IMR-90 (cell line): Measurements from ENCODE around the gene CPNE4. TPM values are rescaled to one million over a fixed set of nuclear protein-coding genes. Genes with fewer than 3 reads are reported as not detected.

Source experiments
- ATAC-seq: fragments of 200-7000 bp; cut with Tn5 transposase; 2 replicates; pipeline ENCODE4 v1.9.1; 2020; ENCODE audit warnings: low read depth, mild to moderate bottlenecking, moderate library complexity
- BruUV-seq: library from RNA; stranded (reverse); fragments of 400-500 nt; replicated peaks from 2 replicates; lab custom pipeline; 2021; lab: Mats Ljungman, UMichigan
- CTCF ChIA-PET: fragments of 300-600 bp; formaldehyde crosslinking; extraction: SDS; loops from one replicate; lab custom pipeline; 2021; ENCODE audit warnings: antibody characterized with exemption; lab: Yijun Ruan, JAX
- POLR2A ChIA-PET: fragments of 300-600 bp; sonication (Branson Sonifier 250); formaldehyde crosslinking; loops from one replicate; lab custom pipeline; 2022; ENCODE audit warnings: antibody characterized with exemption; ENCODE audit not compliant: unreplicated experiment; lab: Charles Lee
- DNase-seq: peaks from one replicate; pipeline ENCODE4 v3.0.0; 2013
- H2AFZ ChIP-seq: replicated peaks from 2 replicates; pipeline ENCODE3; 2013; ENCODE audit warnings: low read length, mild to moderate bottlenecking; ENCODE audit not compliant: poor library complexity
- H2AK5ac ChIP-seq: 2 replicates; pipeline ENCODE4 v1.6.1; 2013; ENCODE audit warnings: low read depth, low read length, inconsistent platforms
- H2AK9ac ChIP-seq: replicated peaks from 2 replicates; pipeline ENCODE3; 2013; ENCODE audit warnings: mild to moderate bottlenecking, low read depth, low read length, moderate library complexity; ENCODE audit not compliant: poor library complexity
- H2BK120ac ChIP-seq: 2 replicates; pipeline ENCODE4 v1.6.1; 2013; ENCODE audit warnings: low read depth, low read length, inconsistent platforms
- H2BK15ac ChIP-seq: 3 replicates; pipeline ENCODE4 v1.6.1; 2013; ENCODE audit warnings: low read depth, low read length, inconsistent platforms
- H2BK20ac ChIP-seq: 2 replicates; pipeline ENCODE4 v1.6.1; 2013; ENCODE audit warnings: low read depth, mild to moderate bottlenecking, inconsistent platforms, low read length, moderate library complexity
- H2BK5ac ChIP-seq: 2 replicates; pipeline ENCODE4 v1.6.1; 2013; ENCODE audit warnings: mild to moderate bottlenecking, low read depth, low read length, inconsistent platforms; ENCODE audit not compliant: poor library complexity, severe bottlenecking
- H3K14ac ChIP-seq: replicated peaks from 2 replicates; pipeline ENCODE4 v1.6.1; 2013; ENCODE audit warnings: low read depth, low read length, inconsistent platforms
- H3K18ac ChIP-seq: 2 replicates; pipeline ENCODE4 v1.6.1; 2013; ENCODE audit warnings: low read depth, low read length, control low read depth
- H3K23ac ChIP-seq: 2 replicates; pipeline ENCODE4 v1.6.1; 2013; ENCODE audit warnings: low read depth, low read length, inconsistent platforms
- H3K27ac ChIP-seq: 2 replicates; pipeline ENCODE4 v1.5.1; 2013; ENCODE audit warnings: mild to moderate bottlenecking, control low read depth, low read length; ENCODE audit not compliant: insufficient read depth
- H3K27me3 ChIP-seq: 2 replicates; pipeline ENCODE4 v1.6.1; 2013; ENCODE audit warnings: low read length; ENCODE audit not compliant: control insufficient read depth, insufficient read depth
- H3K36me3 ChIP-seq: 2 replicates; pipeline ENCODE4 v1.6.1; 2013; ENCODE audit warnings: low read length, mixed read lengths; ENCODE audit not compliant: control insufficient read depth, insufficient read depth
- H3K4ac ChIP-seq: 2 replicates; pipeline ENCODE4 v1.6.1; 2013; ENCODE audit warnings: low read depth, low read length, inconsistent platforms
- H3K4me1 ChIP-seq: 2 replicates; pipeline ENCODE4 v1.6.1; 2013; ENCODE audit warnings: low read length, mixed read lengths; ENCODE audit not compliant: control insufficient read depth, insufficient read depth
- H3K4me2 ChIP-seq: 2 replicates; pipeline ENCODE4 v1.6.1; 2013; ENCODE audit warnings: low read depth, mild to moderate bottlenecking, control low read depth, low read length, moderate library complexity
- H3K4me3 ChIP-seq: 2 replicates; pipeline ENCODE4 v1.5.1; 2013; ENCODE audit warnings: low read depth, mild to moderate bottlenecking, control low read depth, low read length, moderate library complexity; ENCODE audit not compliant: insufficient read depth
- H3K56ac ChIP-seq: 2 replicates; pipeline ENCODE4 v1.6.1; 2013; ENCODE audit warnings: low read length, inconsistent platforms; ENCODE audit not compliant: insufficient read depth; ENCODE audit errors: extremely low read depth
- H3K79me1 ChIP-seq, 2 experiments: 2 replicates each; pipeline ENCODE4 v1.6.1; 2013; ENCODE audit warnings: low read length in 2 of 2, inconsistent platforms in 1 of 2, low read depth in 1 of 2
- H3K9ac ChIP-seq: 2 replicates; pipeline ENCODE4 v1.6.1; 2013; ENCODE audit warnings: low read depth, low read length, control low read depth
- H3K9me1 ChIP-seq: 2 replicates; pipeline ENCODE4 v1.6.1; 2013; ENCODE audit warnings: low read length, inconsistent platforms; ENCODE audit not compliant: insufficient read depth
- H3K9me3 ChIP-seq: 2 replicates; pipeline ENCODE4 v1.6.1; 2013; ENCODE audit warnings: low read length; ENCODE audit not compliant: control insufficient read depth, insufficient read depth
- H4K20me1 ChIP-seq: 2 replicates; pipeline ENCODE4 v1.6.1; 2013; ENCODE audit warnings: low read length, inconsistent platforms; ENCODE audit not compliant: insufficient read depth
- H4K5ac ChIP-seq: 2 replicates; pipeline ENCODE4 v1.6.1; 2013; ENCODE audit warnings: mild to moderate bottlenecking, low read depth, low read length, control low read depth
- H4K8ac ChIP-seq, 2 experiments: 2 replicates each; pipeline ENCODE4 v1.6.1; 2013; ENCODE audit warnings: low read depth in 2 of 2, low read length in 2 of 2, control low read depth in 1 of 2, inconsistent platforms in 1 of 2
- H4K91ac ChIP-seq: 2 replicates; pipeline ENCODE4 v1.6.1; 2013; ENCODE audit warnings: low read depth, low read length, inconsistent platforms; ENCODE audit not compliant: insufficient read depth
- BHLHE40 ChIP-seq: fragments of 150-350 bp; IDR thresholded peaks from 2 replicates; pipeline ENCODE4 v1.6.1; 2016; ENCODE audit warnings: mild to moderate bottlenecking, low read depth, low read length
- CEBPB ChIP-seq: IDR thresholded peaks from 2 replicates; pipeline ENCODE4 v1.6.1; 2012; ENCODE audit warnings: low read depth, low read length, improper control_type of control experiment
- CHD1 ChIP-seq: IDR thresholded peaks from 2 replicates; pipeline ENCODE4 v1.6.1; 2012; ENCODE audit warnings: low read depth, low read length, improper control_type of control experiment
- CTCF ChIP-seq: conservative IDR thresholded peaks from 2 replicates; pipeline ENCODE4 v1.5.1; 2012; ENCODE audit warnings: mild to moderate bottlenecking, low read depth, low read length, improper control_type of control experiment
- MAFK ChIP-seq: IDR thresholded peaks from 2 replicates; pipeline ENCODE4 v1.6.1; 2012; ENCODE audit warnings: low read depth, low read length, improper control_type of control experiment
- MAZ ChIP-seq: IDR thresholded peaks from 2 replicates; pipeline ENCODE4 v1.6.1; 2012; ENCODE audit warnings: low read depth, mild to moderate bottlenecking, low read length, improper control_type of control experiment, moderate library complexity, borderline replicate concordance
- POLR2A ChIP-seq: IDR thresholded peaks from 2 replicates; pipeline ENCODE4 v1.6.1; 2012; ENCODE audit warnings: mild to moderate bottlenecking, low read depth, low read length
- RCOR1 ChIP-seq: IDR thresholded peaks from 2 replicates; pipeline ENCODE4 v1.6.1; 2012; ENCODE audit warnings: mild to moderate bottlenecking, low read length, improper control_type of control experiment; ENCODE audit not compliant: insufficient replicate concordance
- RFX5 ChIP-seq: IDR thresholded peaks from 2 replicates; pipeline ENCODE4 v1.8.0; 2012; ENCODE audit warnings: low read depth, mild to moderate bottlenecking, low read length, moderate library complexity
- USF2 ChIP-seq: fragments of 150-350 bp; IDR thresholded peaks from 2 replicates; pipeline ENCODE4 v1.6.1; 2017; ENCODE audit warnings: mild to moderate bottlenecking, antibody characterized with exemption, low read length, low read depth
- WGBS, 2 experiments: methylation state at CpG; one replicate each; pipeline versions ENCODE4 v1.1.5 to v1.1.7; 2013; ENCODE audit warnings: missing lambda C conversion rate in 2 of 2; ENCODE audit not compliant: insufficient read length in 1 of 2; ENCODE audit errors: extremely low coverage in 2 of 2; 5-methylcytosine and 5-hydroxymethylcytosine counted together
- dilution Hi-C: fragments of 300-500 bp; cut with HindIII; formaldehyde crosslinking; loops from one replicate; pipeline ENCODE4 v1.14.3; 2018; ENCODE audit warnings: low sequenced_read_pairs; ENCODE audit not compliant: unreplicated experiment
- in situ Hi-C: fragments of 300-500 bp; cut with MboI; formaldehyde crosslinking; loops from 3 replicates; pipeline ENCODE4 v1.14.3; 2019; ENCODE audit warnings: low sequenced_read_pairs, inconsistent platforms, mixed read lengths
- intact Hi-C: fragments of 100-400 bp; cut with micrococcal nuclease; formaldehyde crosslinking; loops from 2 replicates; pipeline ENCODE4 v1.10.0; 2022
- polyA plus RNA-seq, 3 experiments: library from polyadenylated mRNA; depleted of rRNA; stranded (reverse); fragments of >200 nt; gene quantifications; 2 replicates each; pipeline ENCODE4 v1.2.3, GENCODE V29; 2012; ENCODE audit warnings: low replicate concordance in 1 of 3
- total RNA-seq: library from RNA; depleted of rRNA; stranded (reverse); fragments of >200 nt; gene quantifications from 2 replicates; pipeline ENCODE4 v1.2.3, GENCODE V29; 2012

The CPNE4 gene
- total and polyA plus RNA-seq, 2 of the 4 experiments (the other 2 are of a cell fraction): not detected

GRCh38 chr3:132047209-132047608, 12.4 kb upstream of the CPNE4 start:
- no peak overlapping the region for H3K4me3 ChIP-seq
- no peak overlapping the region for H3K18ac ChIP-seq
- DNase-seq (no peak), ATAC-seq (no peak)
- no peak overlapping the region for H2AFZ ChIP-seq
- H2AK5ac ChIP-seq: no peak overlapping the region
- no peak overlapping the region for H3K14ac ChIP-seq
- no peak overlapping the region for H2BK15ac ChIP-seq
- dilution Hi-C loops (no loop called here), in situ Hi-C loops (loop anchor here (25.0 kb wide), 1 partner anchor 1010 kb away; the partner anchor contains the start of genes ASTE1 and NEK11), intact Hi-C loops (no loop called here)
- BruUV-seq: no TSS peak
- H3K36me3 ChIP-seq: no peaks in the 10 kb centered on the region
- H2AK9ac ChIP-seq: no peak overlapping the region
- no peak overlapping the region for H2BK5ac ChIP-seq
- H3K4me1 ChIP-seq: no peaks in the 10 kb centered on the region
- no peak overlapping the region for H3K4ac ChIP-seq
- no peaks in the 10 kb centered on the region for H3K9me3 ChIP-seq
- no peak overlapping the region for H4K8ac ChIP-seq
- no peak overlapping the region for H3K4me2 ChIP-seq
- H3K27ac ChIP-seq: no peak overlapping the region
- TF ChIP-seq USF2: no peak
- TF ChIP-seq MAFK: no peak
- no peak for TF ChIP-seq CHD1
- TF ChIP-seq RCOR1: no peak
- no peak for TF ChIP-seq CEBPB
- TF ChIP-seq MAZ: no peak
- no peak for TF ChIP-seq RFX5
- TF ChIP-seq POLR2A: no peak
- TF ChIP-seq CTCF: no peak
- TF ChIP-seq BHLHE40: no peak
- H3K23ac ChIP-seq: no peak overlapping the region
- H4K20me1 ChIP-seq: no peaks in the 10 kb centered on the region
- no peak overlapping the region for H4K5ac ChIP-seq
- no peak overlapping the region for H2BK120ac ChIP-seq
- no peaks in the 10 kb centered on the region for H3K9me1 ChIP-seq
- no peak overlapping the region for H2BK20ac ChIP-seq
- H3K9ac ChIP-seq: no peak overlapping the region
- no peaks in the 10 kb centered on the region for H3K79me1 ChIP-seq
- no peak overlapping the region for H3K56ac ChIP-seq
- ChIA-PET CTCF (interaction anchor here (1.3 kb wide), 1 partner anchor 9 kb away, joined by 4 read pairs; no protein-coding TSS in a partner anchor), POLR2A (no interaction called here)
- H3K27me3 ChIP-seq: no peaks in the 10 kb centered on the region
- WGBS, 2 experiments: no CpG with 5 or more reads among the region's 1 CpG
- H4K91ac ChIP-seq: no peak overlapping the region
